T-helper 1 cell treated with Interleukin-12 subunit alpha and Interleukin-12 subunit beta and Interleukin-4 antibody, amounts not matched to agents 30 ng/mL and 1 ng/mL, for 36 hours (primary cell): ENCODE data around the gene MYRFL. TPM values are rescaled to one million over a fixed set of nuclear protein-coding genes. Genes with fewer than 3 reads are reported as not detected.

Experiments used
- total RNA-seq: library from RNA; stranded (reverse); gene quantifications from 2 replicates; pipeline ENCODE4 v1.2.3, GENCODE V29; 2022

MYRFL gene
- total RNA-seq, 1 donor from 2014 or later, result 0.10 TPM

Other genes starting within 250 kb of the MYRFL start
- gene CCT2, start 239.8 kb upstream of the MYRFL start, total RNA-seq, result 197 and 199 TPM in 2 replicates
- gene LRRC10, start 214.3 kb upstream of the MYRFL start, total RNA-seq, result not detected in 2 replicates
- gene BEST3, start 125.9 kb upstream of the MYRFL start, total RNA-seq, result not detected in 2 replicates
- 24.7 and 27.1 TPM in 2 replicates for gene RAB3IP, start 86.4 kb upstream of the MYRFL start, total RNA-seq